Liver (tissue), 9 donors: ENCODE results near the gene TNS2. TPM values are rescaled to one million over a fixed set of nuclear protein-coding genes. Genes with fewer than 3 reads are reported as not detected.
A peak's percentile ranks its signal among the peaks of the same experiment; 100 is the strongest.

Experiments used
- DNase-seq: peaks from one replicate; pipeline ENCODE4 v3.0.0-alpha.2; 2017; ENCODE audit warnings: low spot score
- H3K27ac ChIP-seq, 2 donors: one replicate each; pipeline ENCODE4 v1.7.0; 2013; ENCODE audit warnings: inconsistent platforms in 2 of 2, low read length in 2 of 2, control low read depth in 1 of 2, low read depth in 1 of 2, mild to moderate bottlenecking in 1 of 2
- H3K27me3 ChIP-seq, 4 donors: one replicate each; pipeline versions ENCODE4 v1.6.1 to v1.7.0; 2013; ENCODE audit warnings: low read length in 3 of 4, inconsistent platforms in 1 of 4, mild to moderate bottlenecking in 1 of 4, moderate library complexity in 1 of 4; ENCODE audit not compliant: control insufficient read depth in 4 of 4, insufficient read depth in 4 of 4
- H3K36me3 ChIP-seq, 4 donors: one replicate each; pipeline versions ENCODE4 v1.6.1 to v1.7.0; 2013; ENCODE audit warnings: low read length in 3 of 4, mild to moderate bottlenecking in 3 of 4, low read depth in 1 of 4, moderate library complexity in 1 of 4; ENCODE audit not compliant: control insufficient read depth in 4 of 4, insufficient read depth in 3 of 4
- H3K4me1 ChIP-seq, 4 donors: one replicate each; pipeline versions ENCODE4 v1.6.1 to v1.7.0; 2013; ENCODE audit warnings: low read length in 3 of 4, mild to moderate bottlenecking in 3 of 4, moderate library complexity in 1 of 4; ENCODE audit not compliant: control insufficient read depth in 4 of 4, insufficient read depth in 4 of 4
- H3K4me3 ChIP-seq, 3 donors: one replicate each; pipeline versions ENCODE4 v1.6.1 to v1.7.0; 2013; ENCODE audit warnings: low read length in 3 of 3, control low read depth in 1 of 3, low read depth in 1 of 3, mild to moderate bottlenecking in 1 of 3
- H3K9ac ChIP-seq, 2 donors: one replicate each; pipeline ENCODE4 v1.7.0; 2013; ENCODE audit warnings: low read length in 2 of 2, mild to moderate bottlenecking in 2 of 2, moderate library complexity in 2 of 2, control low read depth in 1 of 2, low read depth in 1 of 2
- H3K9me3 ChIP-seq, 4 donors: one replicate each; pipeline versions ENCODE4 v1.6.1 to v1.7.0; 2013; ENCODE audit warnings: low read length in 3 of 4; ENCODE audit not compliant: control insufficient read depth in 4 of 4
- ATF3 ChIP-seq: IDR thresholded peaks from 2 replicates; pipeline ENCODE4 v1.6.1; 2016; ENCODE audit warnings: antibody characterized with exemption
- CTCF ChIP-seq: fragments of 150-350 bp; IDR thresholded peaks from 2 replicates; pipeline ENCODE4 v1.5.1; 2017; ENCODE audit warnings: improper control_type of control experiment, low read depth, low read length; ENCODE audit not compliant: missing input control
- EGR1 ChIP-seq, 2 donors: IDR thresholded peaks; 2 replicates each; pipeline ENCODE4 v1.6.1; 2016 to 2018; ENCODE audit warnings: antibody characterized with exemption in 2 of 2, low read depth in 2 of 2
- FOXA1 ChIP-seq: IDR thresholded peaks from 2 replicates; pipeline ENCODE4 v1.6.1; 2016; ENCODE audit warnings: antibody characterized with exemption
- FOXA2 ChIP-seq: IDR thresholded peaks from 2 replicates; pipeline ENCODE4 v1.6.1; 2016; ENCODE audit warnings: antibody characterized with exemption
- GABPA ChIP-seq, 2 donors: IDR thresholded peaks in 1 of 2; conservative IDR thresholded peaks in 1 of 2; 2 replicates each; pipeline ENCODE4 v1.6.1; 2016; ENCODE audit warnings: antibody characterized with exemption in 2 of 2, mild to moderate bottlenecking in 1 of 2, moderate library complexity in 1 of 2
- HNF4A ChIP-seq, 2 donors: conservative IDR thresholded peaks; 2 replicates each; pipeline ENCODE4 v1.6.1; 2016; ENCODE audit warnings: antibody characterized with exemption in 2 of 2, mild to moderate bottlenecking in 2 of 2
- HNF4G ChIP-seq: IDR thresholded peaks from 2 replicates; pipeline ENCODE4 v1.6.1; 2016; ENCODE audit warnings: antibody characterized with exemption
- NR2F2 ChIP-seq: IDR thresholded peaks from 2 replicates; pipeline ENCODE4 v1.6.1; 2016; ENCODE audit warnings: antibody characterized with exemption
- RAD21 ChIP-seq, 2 donors: IDR thresholded peaks; 2 replicates each; pipeline ENCODE4 v1.6.1; 2016; ENCODE audit warnings: antibody characterized with exemption in 2 of 2, mild to moderate bottlenecking in 2 of 2
- RXRA ChIP-seq, 2 donors: IDR thresholded peaks; 2 replicates each; pipeline ENCODE4 v1.6.1; 2017 to 2018; ENCODE audit warnings: antibody characterized with exemption in 2 of 2, mild to moderate bottlenecking in 1 of 2
- SP1 ChIP-seq: IDR thresholded peaks from 2 replicates; pipeline ENCODE4 v1.6.1; 2018; ENCODE audit warnings: antibody characterized with exemption, mild to moderate bottlenecking
- YY1 ChIP-seq: IDR thresholded peaks from 2 replicates; pipeline ENCODE4 v1.6.1; 2016; ENCODE audit warnings: antibody characterized with exemption, mild to moderate bottlenecking
- ZBTB33 ChIP-seq: IDR thresholded peaks from 2 replicates; pipeline ENCODE4 v1.6.1; 2016; ENCODE audit warnings: antibody characterized with exemption
- WGBS: extraction: QIAGEN DNeasy Blood & Tissue Kit; methylation state at CpG from one replicate; pipeline ENCODE4 v1.1.7; 2013; 5-methylcytosine and 5-hydroxymethylcytosine counted together
- polyA plus RNA-seq, 2 donors: library from polyadenylated mRNA; stranded (reverse) in 1 of 2; unstranded in 1 of 2; fragments of 200-250 nt in 1 of 2; fragments of >200 nt in 1 of 2; fragmentation: Nextera tagmentation in 1 of 2; extraction: Ambion mirVana in 1 of 2; gene quantifications; one replicate each; pipeline versions ENCODE4 v1.2.1 to v1.2.3, GENCODE V29; 2013 to 2015
- total RNA-seq, 2 donors: library from RNA; depleted of rRNA; stranded (reverse); fragments of >200 nt; gene quantifications; one replicate each; pipeline ENCODE4 v1.2.3, GENCODE V29; 2014
- TF ChIP-seq, protein P1 (sequence below): IDR thresholded peaks from 2 replicates; pipeline ENCODE4 v1.6.1; 2016; ENCODE audit warnings: antibody characterized with exemption, mild to moderate bottlenecking
- TF ChIP-seq, protein P2 (sequence below): IDR thresholded peaks from 2 replicates; pipeline ENCODE4 v1.6.1; 2016; ENCODE audit warnings: antibody characterized with exemption
- donor health status: healthy.
- donor health status: healthy.
- donor health status: healthy.
- donor health status: healthy.
- donor health status: healthy.

The TNS2 gene
- total and polyA plus RNA-seq, 4 donors, result 11.7 to 94.0 (median 46.0) TPM

- H3K4me3 ChIP-seq, result no peak overlapping the region
- peaks cover 16 to 64% (median 54%) of the 10 kb centered on the region in 4 donors for H3K4me1 ChIP-seq
- H3K27ac ChIP-seq, result peak overlapping the region; percentile 43 to 44
- peak overlapping the region in 1 of 2 donors; percentile 27 for H3K9ac ChIP-seq
- 37% methylated on average over 3 of the region's 3 CpGs for WGBS
- no peak for DNase-seq
- no peaks in the 10 kb centered on the region for H3K9me3 ChIP-seq
- H3K36me3 ChIP-seq, result peaks cover 1 to 18% (median 8%) of the 10 kb centered on the region in 4 donors
- TF ChIP-seq, protein P1, sequence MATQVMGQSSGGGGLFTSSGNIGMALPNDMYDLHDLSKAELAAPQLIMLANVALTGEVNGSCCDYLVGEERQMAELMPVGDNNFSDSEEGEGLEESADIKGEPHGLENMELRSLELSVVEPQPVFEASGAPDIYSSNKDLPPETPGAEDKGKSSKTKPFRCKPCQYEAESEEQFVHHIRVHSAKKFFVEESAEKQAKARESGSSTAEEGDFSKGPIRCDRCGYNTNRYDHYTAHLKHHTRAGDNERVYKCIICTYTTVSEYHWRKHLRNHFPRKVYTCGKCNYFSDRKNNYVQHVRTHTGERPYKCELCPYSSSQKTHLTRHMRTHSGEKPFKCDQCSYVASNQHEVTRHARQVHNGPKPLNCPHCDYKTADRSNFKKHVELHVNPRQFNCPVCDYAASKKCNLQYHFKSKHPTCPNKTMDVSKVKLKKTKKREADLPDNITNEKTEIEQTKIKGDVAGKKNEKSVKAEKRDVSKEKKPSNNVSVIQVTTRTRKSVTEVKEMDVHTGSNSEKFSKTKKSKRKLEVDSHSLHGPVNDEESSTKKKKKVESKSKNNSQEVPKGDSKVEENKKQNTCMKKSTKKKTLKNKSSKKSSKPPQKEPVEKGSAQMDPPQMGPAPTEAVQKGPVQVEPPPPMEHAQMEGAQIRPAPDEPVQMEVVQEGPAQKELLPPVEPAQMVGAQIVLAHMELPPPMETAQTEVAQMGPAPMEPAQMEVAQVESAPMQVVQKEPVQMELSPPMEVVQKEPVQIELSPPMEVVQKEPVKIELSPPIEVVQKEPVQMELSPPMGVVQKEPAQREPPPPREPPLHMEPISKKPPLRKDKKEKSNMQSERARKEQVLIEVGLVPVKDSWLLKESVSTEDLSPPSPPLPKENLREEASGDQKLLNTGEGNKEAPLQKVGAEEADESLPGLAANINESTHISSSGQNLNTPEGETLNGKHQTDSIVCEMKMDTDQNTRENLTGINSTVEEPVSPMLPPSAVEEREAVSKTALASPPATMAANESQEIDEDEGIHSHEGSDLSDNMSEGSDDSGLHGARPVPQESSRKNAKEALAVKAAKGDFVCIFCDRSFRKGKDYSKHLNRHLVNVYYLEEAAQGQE, result peak; percentile 23
- TF ChIP-seq ATF3 (no peak), SP1 (peak; percentile 65), YY1 (no peak), ZBTB33 (no peak), NR2F2 (no peak), EGR1 (IDR thresholded peaks at IDR 0.05; ENCODE audit: low read depth in 2 of 2) (no peak), RXRA (IDR thresholded peaks at IDR 0.05) (peak; percentile 38 to 67), GABPA (IDR thresholded peaks at IDR 0.05 in 1 of 2, conservative IDR thresholded peaks at IDR 0.05 in 1 of 2) (no peak), RAD21 (IDR thresholded peaks at IDR 0.05) (no peak), HNF4A (conservative IDR thresholded peaks at IDR 0.05) (peak; percentile 44 to 57), FOXA2 (no peak), FOXA1 (peak; percentile 14)
- TF ChIP-seq, protein P2, sequence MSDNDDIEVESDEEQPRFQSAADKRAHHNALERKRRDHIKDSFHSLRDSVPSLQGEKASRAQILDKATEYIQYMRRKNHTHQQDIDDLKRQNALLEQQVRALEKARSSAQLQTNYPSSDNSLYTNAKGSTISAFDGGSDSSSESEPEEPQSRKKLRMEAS, result no peak
- H3K27me3 ChIP-seq, result no peaks in the 10 kb centered on the region
These were observed 36.9 kb upstream of the TNS2 start for GRCh38 chr12:53012928-53013327.

DNA sequence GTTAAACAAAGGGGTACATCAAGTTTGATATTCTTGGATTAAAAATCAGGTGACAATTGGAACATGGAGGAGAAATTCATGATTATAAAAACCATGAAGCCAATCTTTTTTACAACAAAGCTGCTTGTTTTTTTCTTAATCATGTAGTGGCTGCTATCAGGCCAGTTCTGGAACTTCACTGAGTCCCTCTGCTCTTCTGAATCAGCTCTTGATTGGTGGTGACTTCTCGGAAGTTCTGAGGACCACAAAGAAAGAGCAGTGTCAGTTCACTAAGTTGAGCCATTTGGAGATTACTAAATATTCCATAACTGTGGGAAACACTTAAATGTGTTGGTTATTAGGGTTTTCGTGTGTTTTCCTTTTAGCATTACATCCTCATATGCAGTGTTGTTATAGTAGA is 35.2 kb upstream of the TNS2 start:
- H3K9ac ChIP-seq, result no peak overlapping the region
- no peaks in the 10 kb centered on the region for H3K27me3 ChIP-seq
- TF ChIP-seq RXRA (IDR thresholded peaks at IDR 0.05) (no peak), ZBTB33 (no peak), GABPA (IDR thresholded peaks at IDR 0.05 in 1 of 2, conservative IDR thresholded peaks at IDR 0.05 in 1 of 2) (no peak), RAD21 (IDR thresholded peaks at IDR 0.05) (no peak), HNF4G (no peak), FOXA1 (no peak), HNF4A (conservative IDR thresholded peaks at IDR 0.05) (no peak), SP1 (no peak), CTCF (no peak)
- H3K4me3 ChIP-seq, result no peak overlapping the region
- no peaks in the 10 kb centered on the region for H3K9me3 ChIP-seq
- peaks cover 11 to 47% (median 38%) of the 10 kb centered on the region in 4 donors for H3K4me1 ChIP-seq
- WGBS, result 92% methylated on average over 2 of the region's 2 CpGs
- no peak overlapping the region for H3K27ac ChIP-seq
- no peak for DNase-seq
- peaks cover 1 to 32% (median 16%) of the 10 kb centered on the region in 4 donors for H3K36me3 ChIP-seq
